Duodenal mucosa (tissue), 2 donors: ENCODE results near the gene XPO1.
"Not testable (repeated sequence)": the region's sequence is repeated elsewhere in the genome, so short reads cannot be mapped to it uniquely, and the experiment has no call there.

Experiments used
- H3K27ac ChIP-seq: one replicate; pipeline ENCODE4 v1.7.0; 2013; ENCODE audit warnings: low read depth, low read length
- H3K27me3 ChIP-seq, 2 donors: one replicate each; pipeline ENCODE4 v1.7.0; 2013; ENCODE audit warnings: low read length in 2 of 2, control low read depth in 1 of 2; ENCODE audit not compliant: insufficient read depth in 2 of 2, control insufficient read depth in 1 of 2
- H3K36me3 ChIP-seq, 2 donors: one replicate each; pipeline ENCODE4 v1.7.0; 2013; ENCODE audit warnings: low read length in 2 of 2, control low read depth in 1 of 2; ENCODE audit not compliant: insufficient read depth in 2 of 2, control insufficient read depth in 1 of 2
- H3K4me1 ChIP-seq, 2 donors: one replicate each; pipeline ENCODE4 v1.7.0; 2013; ENCODE audit warnings: low read length in 2 of 2, control low read depth in 1 of 2; ENCODE audit not compliant: insufficient read depth in 2 of 2, control insufficient read depth in 1 of 2
- H3K4me3 ChIP-seq, 2 donors: one replicate each; pipeline ENCODE4 v1.7.0; 2013; ENCODE audit warnings: low read length in 2 of 2, low read depth in 1 of 2
- H3K9ac ChIP-seq, 2 donors: one replicate each; pipeline ENCODE4 v1.7.0; 2013; ENCODE audit warnings: low read length in 2 of 2, low read depth in 1 of 2
- H3K9me3 ChIP-seq, 2 donors: one replicate each; pipeline ENCODE4 v1.7.0; 2013; ENCODE audit warnings: low read length in 2 of 2, control low read depth in 1 of 2; ENCODE audit not compliant: control insufficient read depth in 1 of 2

Gene XPO1

DNA sequence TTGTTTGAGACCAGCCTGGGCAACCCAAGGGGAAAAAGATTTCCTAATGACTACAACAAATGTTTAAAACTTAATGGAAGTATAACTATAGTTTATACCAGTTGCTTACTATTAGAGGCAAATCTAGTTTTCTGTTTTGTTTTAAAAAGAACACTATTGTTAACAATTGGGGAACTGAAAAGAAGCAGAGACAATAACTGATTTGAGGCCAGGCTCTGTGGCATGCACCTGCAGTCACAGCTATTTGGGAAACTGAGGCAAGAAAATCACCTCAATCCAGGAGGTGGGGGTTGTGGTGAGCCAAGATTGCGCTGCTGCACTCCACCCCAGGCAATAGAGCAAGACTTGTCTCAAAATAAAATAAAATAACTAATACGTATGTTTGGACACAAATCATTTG, 39.1 kb downstream of the XPO1 start:
- Histone ChIP-seq H3K27ac (no peak overlapping the region), H3K9ac (no peak overlapping the region), H3K27me3 (no peaks in the 10 kb centered on the region), H3K9me3 (no peaks in the 10 kb centered on the region), H3K4me3 (no peak overlapping the region), H3K4me1 (no peaks in the 10 kb centered on the region), H3K36me3 (peaks cover 33 to 81% of the 10 kb centered on the region in 2 donors)

DNA sequence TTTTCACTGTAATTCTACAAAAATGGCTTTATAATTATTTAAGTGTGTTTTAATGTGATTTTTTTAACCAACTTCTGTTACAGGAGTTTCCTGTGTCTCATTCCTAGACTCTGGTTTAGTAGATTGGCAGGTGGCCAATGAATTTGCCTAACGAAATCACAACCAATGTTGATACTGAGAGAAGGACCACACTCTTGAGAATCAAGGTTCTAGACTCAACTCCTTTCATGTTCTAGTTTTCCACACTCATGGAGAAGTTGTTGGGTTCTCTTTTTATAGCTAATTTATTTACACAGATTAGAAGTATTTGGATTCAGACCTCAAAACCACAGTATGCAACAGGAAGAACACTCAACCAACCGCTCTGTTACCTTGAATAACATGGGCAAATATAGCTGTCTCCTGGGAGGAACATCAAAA, 44.6 kb downstream of the XPO1 start:
- H3K9ac ChIP-seq = no peak overlapping the region
- no peak overlapping the region for H3K4me3 ChIP-seq
- H3K9me3 ChIP-seq = no peaks in the 10 kb centered on the region
- H3K4me1 ChIP-seq = no peaks in the 10 kb centered on the region
- H3K36me3 ChIP-seq = peaks cover 42 to 81% of the 10 kb centered on the region in 2 donors
- H3K27ac ChIP-seq = no peak overlapping the region
- no peaks in the 10 kb centered on the region for H3K27me3 ChIP-seq

GRCh38 chr2:61492476-61492875, 45.7 kb downstream of the XPO1 start:
- H3K4me1 ChIP-seq = no peaks in the 10 kb centered on the region
- no peak overlapping the region for H3K27ac ChIP-seq
- H3K36me3 ChIP-seq = peaks cover 48 to 80% of the 10 kb centered on the region in 2 donors
- H3K4me3 ChIP-seq = no peak overlapping the region
- H3K27me3 ChIP-seq = no peaks in the 10 kb centered on the region
- no peaks in the 10 kb centered on the region for H3K9me3 ChIP-seq
- no peak overlapping the region for H3K9ac ChIP-seq

- Histone ChIP-seq H3K27me3 (no peaks in the 10 kb centered on the region), H3K9ac (no peak overlapping the region), H3K27ac (no peak overlapping the region), H3K9me3 (no peaks in the 10 kb centered on the region), H3K4me3 (no peak overlapping the region), H3K4me1 (no peaks in the 10 kb centered on the region), H3K36me3 (peaks cover 29 to 77% of the 10 kb centered on the region in 2 donors)
Measured at GRCh38 chr2:61485281-61485680, 52.9 kb downstream of the XPO1 start.

GRCh38 chr2:61478086-61478485, 60.1 kb downstream of the XPO1 start:
- H3K9ac ChIP-seq = no peak overlapping the region
- H3K4me3 ChIP-seq = no peak overlapping the region
- H3K36me3 ChIP-seq = peaks cover 15 to 65% of the 10 kb centered on the region in 2 donors

GRCh38 chr2:61476929-61477589, 61.1 kb downstream of the XPO1 start:
- not testable (repeated sequence) for H3K9ac ChIP-seq, H3K9me3 ChIP-seq, H3K4me3 ChIP-seq, H3K4me1 ChIP-seq, H3K27me3 ChIP-seq, H3K27ac ChIP-seq
- H3K36me3 ChIP-seq = peaks cover 10 to 55% of the 10 kb centered on the region in 2 donors

More at GRCh38 chr2:61478086-61478485, 60.1 kb downstream of the XPO1 start:
- H3K9me3 ChIP-seq = no peaks in the 10 kb centered on the region
- H3K4me1 ChIP-seq = no peaks in the 10 kb centered on the region
- H3K27me3 ChIP-seq = no peaks in the 10 kb centered on the region
- no peak overlapping the region for H3K27ac ChIP-seq

DNA sequence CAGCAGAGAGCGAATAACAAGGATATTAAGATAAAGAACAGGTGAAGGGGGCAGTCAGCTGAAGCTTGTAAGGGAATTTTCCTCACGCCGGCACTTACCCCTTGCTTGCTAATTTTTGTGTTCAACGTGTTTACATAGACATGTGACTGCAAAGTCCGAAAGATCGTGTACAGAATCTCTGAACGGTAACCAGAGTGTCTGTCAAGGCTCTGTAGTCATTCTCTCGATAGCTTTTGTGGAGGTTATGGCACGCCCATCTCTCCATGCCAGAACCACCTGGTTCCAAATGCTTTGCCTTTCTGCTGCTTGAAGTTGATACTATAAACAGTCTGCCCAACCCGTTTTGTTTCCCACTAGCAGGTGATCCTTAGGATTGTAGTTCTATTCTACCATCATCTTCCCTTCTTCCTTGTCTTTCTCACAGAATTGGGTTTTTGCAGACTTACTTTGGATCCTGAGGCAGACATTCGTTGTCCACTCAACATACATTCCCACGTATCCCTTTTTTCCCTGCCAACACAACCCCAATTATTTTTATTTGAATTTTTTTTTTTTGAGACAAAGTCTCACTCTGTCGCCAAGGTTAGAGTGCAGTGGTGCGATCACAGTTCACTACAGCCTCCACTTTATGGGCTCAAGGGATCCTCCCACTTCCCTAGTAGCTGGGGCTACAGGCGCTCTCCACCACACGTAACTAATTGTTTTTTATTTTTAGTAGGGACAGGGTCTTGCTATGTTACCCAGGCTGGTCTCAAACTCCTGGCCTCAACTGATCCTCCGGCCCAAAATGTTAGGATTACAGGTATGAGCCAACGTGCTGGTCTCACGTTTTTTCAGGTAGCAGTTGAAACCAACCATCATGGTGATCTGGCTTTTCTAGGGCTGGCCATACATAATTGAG, 66.0 kb downstream of the XPO1 start:
- Histone ChIP-seq H3K9ac (peak overlapping the region; percentile 91 to 97), H3K27me3 (no peaks in the 10 kb centered on the region), H3K4me1 (peaks cover 7 to 15% of the 10 kb centered on the region in 2 donors), H3K36me3 (peaks cover 0 to 13% of the 10 kb centered on the region in 2 donors), H3K9me3 (no peaks in the 10 kb centered on the region), H3K27ac (peak overlapping the region; percentile 85), H3K4me3 (peak overlapping the region; percentile 89 to 96)

- no peaks in the 10 kb centered on the region for H3K27me3 ChIP-seq
- H3K4me3 ChIP-seq = peak within 1 kb of the TSS; percentile 89 to 96
- H3K9me3 ChIP-seq = no peaks in the 10 kb centered on the region
- H3K27ac ChIP-seq = peak within 1 kb of the TSS; percentile 85
- H3K9ac ChIP-seq = peak within 1 kb of the TSS; percentile 91 to 97
- H3K4me1 ChIP-seq = peaks cover 7 to 15% of the 10 kb centered on the region in 2 donors
- H3K36me3 ChIP-seq = peaks cover 0 to 6% of the 10 kb centered on the region in 2 donors
Measured at GRCh38 chr2:61470965-61471904, 66.9 kb downstream of the XPO1 start, which contains the start of gene USP34. Gene USP34, minus strand, starts transcription at chr2:61471087. Its CDS starts 395 bp downstream, at chr2:61470692.

DNA sequence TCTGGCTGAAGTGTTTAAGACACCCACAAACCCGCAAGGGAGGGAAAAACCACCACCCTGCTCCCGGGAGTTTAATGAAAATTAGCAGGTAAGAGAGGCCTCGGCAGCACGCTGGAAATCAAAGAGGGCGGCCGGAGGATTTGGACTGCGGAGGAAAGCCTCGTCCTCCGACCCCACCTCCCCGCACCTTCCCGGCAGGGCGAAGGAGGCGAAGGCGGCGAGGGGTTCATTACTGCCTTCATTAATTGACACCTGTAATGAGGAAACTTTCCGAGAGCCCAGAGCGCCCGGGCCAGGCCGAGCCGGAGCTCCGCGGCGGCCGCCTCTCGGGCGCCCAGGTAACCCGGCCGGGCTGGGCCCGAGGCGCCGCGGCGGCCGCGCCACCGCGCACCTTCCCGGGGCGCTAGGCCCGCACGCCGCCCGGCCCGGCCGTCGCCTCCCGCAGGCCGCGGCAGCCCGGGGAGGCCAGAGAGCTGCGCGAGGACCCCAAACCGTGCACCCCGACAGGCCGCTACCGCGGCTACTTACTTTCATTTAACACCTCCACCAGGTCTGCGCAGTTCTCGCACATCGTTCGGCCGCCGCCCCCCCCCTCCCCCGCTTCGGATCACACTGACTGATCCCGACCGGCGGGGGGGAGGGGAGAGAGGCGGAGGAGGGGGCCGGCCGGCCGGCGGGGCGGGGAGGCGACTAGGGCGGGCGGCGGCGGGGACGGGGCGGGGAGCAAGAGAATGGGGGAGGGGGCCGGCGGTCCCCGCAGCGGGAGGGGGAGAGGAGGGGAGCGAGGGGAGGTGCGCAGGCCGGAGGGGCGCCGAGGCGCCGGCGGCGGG, 67.8 kb downstream of the XPO1 start:
- H3K27me3 ChIP-seq = no peaks in the 10 kb centered on the region
- peaks cover 0 to 2% of the 10 kb centered on the region in 2 donors for H3K36me3 ChIP-seq
- H3K27ac ChIP-seq = peak overlapping the region; percentile 83
- H3K4me3 ChIP-seq = peak overlapping the region; percentile 70 to 88
- H3K9ac ChIP-seq = peak overlapping the region; percentile 79 to 86
- H3K4me1 ChIP-seq = peaks cover 8 to 17% of the 10 kb centered on the region in 2 donors
- no peaks in the 10 kb centered on the region for H3K9me3 ChIP-seq
